Measurements from ENCODE around the gene PLAC1.

The PLAC1 gene

GRCh38 chrX:134670134-134670924 lies 12.1 kb upstream of the PLAC1 start:
- DNase-seq (ENCODE audit: low spot score) = peak; percentile 48

- DNase-seq (ENCODE audit: low spot score) = peak; percentile 83
Observed at GRCh38 chrX:134669378-134670098, 11.3 kb upstream of the PLAC1 start.

- no peak for DNase-seq (ENCODE audit: low spot score)
Observed at GRCh38 chrX:134664202-134664601, 5.9 kb upstream of the PLAC1 start.

- no peak for DNase-seq (ENCODE audit: low spot score)
Observed at GRCh38 chrX:134661295-134661694, 3.0 kb upstream of the PLAC1 start.

GRCh38 chrX:134660627-134661026 lies 2.4 kb upstream of the PLAC1 start:
- DNase-seq (ENCODE audit: low spot score) = no peak

- no peak for DNase-seq (ENCODE audit: low spot score)
Observed at GRCh38 chrX:134659761-134660160, 1.5 kb upstream of the PLAC1 start.

- no peak for DNase-seq (ENCODE audit: low spot score)
Observed at GRCh38 chrX:134658760-134659023, 421 bp upstream of the PLAC1 start.

- no peak for DNase-seq (ENCODE audit: low spot score)
Observed at GRCh38 chrX:134654398-134655012, 3.8 kb downstream of the PLAC1 start.

- DNase-seq (ENCODE audit: low spot score) = no peak
Observed at GRCh38 chrX:134653835-134654234, 4.4 kb downstream of the PLAC1 start.

- no peak for DNase-seq (ENCODE audit: low spot score)
Observed at GRCh38 chrX:134650701-134651100, 7.6 kb downstream of the PLAC1 start.

GRCh38 chrX:134649770-134650169 lies 8.5 kb downstream of the PLAC1 start:
- no peak for DNase-seq (ENCODE audit: low spot score)

GRCh38 chrX:134647477-134647877 lies 10.8 kb downstream of the PLAC1 start:
- no peak for DNase-seq (ENCODE audit: low spot score)

- DNase-seq (ENCODE audit: low spot score) = no peak
Observed at GRCh38 chrX:134646691-134647090, 11.6 kb downstream of the PLAC1 start.

- no peak for DNase-seq (ENCODE audit: low spot score)
Observed at GRCh38 chrX:134645936-134646543, 12.2 kb downstream of the PLAC1 start.

GRCh38 chrX:134642386-134642785 lies 15.9 kb downstream of the PLAC1 start:
- DNase-seq (ENCODE audit: low spot score) = no peak

- DNase-seq (ENCODE audit: low spot score) = no peak
Observed at GRCh38 chrX:134641346-134641745, 16.9 kb downstream of the PLAC1 start.

GRCh38 chrX:134640914-134641313 lies 17.4 kb downstream of the PLAC1 start:
- DNase-seq (ENCODE audit: low spot score) = no peak

- no peak for DNase-seq (ENCODE audit: low spot score)
Observed at GRCh38 chrX:134636851-134637250, 21.4 kb downstream of the PLAC1 start.

- DNase-seq (ENCODE audit: low spot score) = no peak
Observed at GRCh38 chrX:134634691-134635090, 23.6 kb downstream of the PLAC1 start.

GRCh38 chrX:134633832-134634231 lies 24.4 kb downstream of the PLAC1 start:
- no peak for DNase-seq (ENCODE audit: low spot score)

- DNase-seq (ENCODE audit: low spot score) = no peak
Observed at GRCh38 chrX:134633394-134633793, 24.9 kb downstream of the PLAC1 start.

- DNase-seq (ENCODE audit: low spot score) = no peak
Observed at GRCh38 chrX:134632355-134632754, 25.9 kb downstream of the PLAC1 start.
